Measurements from ENCODE around the gene MEX3A.

GRCh38 chr1:156026588-156026987 lies 55.7 kb downstream of the MEX3A start:
- no peak for TF ChIP-seq CTCF (IDR thresholded peaks at IDR 0.05)
- no peak for TF ChIP-seq POLR2A (IDR thresholded peaks at IDR 0.05)

Measured in testis (tissue), 2 donors.